BLaER1 (cell line): ENCODE data around the gene DYNLT4.
"Not testable (repeated sequence)": the region's sequence is repeated elsewhere in the genome, so short reads cannot be mapped to it uniquely, and the experiment has no call there.

Experiments used
- H3K27ac ChIP-seq: shearing (Covaris generic); formaldehyde crosslinking; 2 replicates; pipeline ENCODE4 v1.8.1; 2022
- H3K27me3 ChIP-seq: shearing (Covaris generic); formaldehyde crosslinking; 2 replicates; pipeline ENCODE4 v1.8.1; 2022
- H3K36me3 ChIP-seq: shearing (Covaris generic); formaldehyde crosslinking; 2 replicates; pipeline ENCODE4 v1.8.1; 2022
- H3K4me1 ChIP-seq: shearing (Covaris generic); formaldehyde crosslinking; 2 replicates; pipeline ENCODE4 v1.8.1; 2022
- H3K4me2 ChIP-seq: shearing (Covaris generic); formaldehyde crosslinking; 2 replicates; pipeline ENCODE4 v1.8.1; 2022
- H3K4me3 ChIP-seq: shearing (Covaris generic); formaldehyde crosslinking; 2 replicates; pipeline ENCODE4 v1.8.1; 2022
- H3K9ac ChIP-seq: shearing (Covaris generic); formaldehyde crosslinking; 2 replicates; pipeline ENCODE4 v1.8.1; 2022
- H3K9me3 ChIP-seq: shearing (Covaris generic); formaldehyde crosslinking; 2 replicates; pipeline ENCODE4 v1.8.1; 2022
- H4K20me1 ChIP-seq: shearing (Covaris generic); formaldehyde crosslinking; 2 replicates; pipeline ENCODE4 v1.8.1; 2022
- Cebpa-rat ChIP-seq: shearing (Covaris generic); IDR thresholded peaks from 2 replicates; pipeline ENCODE4 v1.8.1; 2022

Gene DYNLT4

DNA sequence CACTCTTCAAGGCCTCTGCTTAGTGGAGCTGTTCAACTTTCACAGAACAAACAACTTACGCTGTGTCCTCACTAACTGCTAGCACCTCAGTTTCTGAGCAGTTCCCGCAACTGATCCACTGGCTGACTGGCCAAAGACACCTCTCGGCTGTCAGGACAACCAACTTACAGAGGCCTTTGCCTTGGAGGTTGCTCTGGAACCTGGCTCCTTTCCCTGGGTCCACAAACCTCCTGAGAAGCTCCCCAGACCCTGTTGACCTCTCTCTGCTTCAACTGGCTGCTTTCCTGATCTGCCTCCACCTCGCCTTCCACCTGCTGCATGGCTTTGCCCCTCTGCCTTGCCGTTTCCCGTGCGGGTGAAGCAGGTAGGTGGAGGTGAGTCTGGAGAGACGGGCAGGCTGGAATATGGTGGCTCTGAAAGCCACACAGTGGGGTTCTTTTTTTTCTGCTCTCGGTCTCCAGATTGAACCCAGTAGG lies 14.1 kb upstream of the DYNLT4 start:
- 0 out of 2 replicates have a peak overlapping the region, but pooled peaks have one; percentile 25 for H3K9ac ChIP-seq
- H3K4me2 ChIP-seq, result peak overlapping the region; percentile 98
- H3K27ac ChIP-seq, result no peak overlapping the region
- H3K4me3 ChIP-seq, result no peak overlapping the region
- H3K36me3 ChIP-seq, result no peaks in the 10 kb centered on the region
- H3K4me1 ChIP-seq, result peaks cover 29% of the 10 kb centered on the region
- no peak for TF ChIP-seq Cebpa-rat
- H4K20me1 ChIP-seq, result no peaks in the 10 kb centered on the region
- H3K9me3 ChIP-seq, result no peaks in the 10 kb centered on the region
- no peaks in the 10 kb centered on the region for H3K27me3 ChIP-seq

DNA sequence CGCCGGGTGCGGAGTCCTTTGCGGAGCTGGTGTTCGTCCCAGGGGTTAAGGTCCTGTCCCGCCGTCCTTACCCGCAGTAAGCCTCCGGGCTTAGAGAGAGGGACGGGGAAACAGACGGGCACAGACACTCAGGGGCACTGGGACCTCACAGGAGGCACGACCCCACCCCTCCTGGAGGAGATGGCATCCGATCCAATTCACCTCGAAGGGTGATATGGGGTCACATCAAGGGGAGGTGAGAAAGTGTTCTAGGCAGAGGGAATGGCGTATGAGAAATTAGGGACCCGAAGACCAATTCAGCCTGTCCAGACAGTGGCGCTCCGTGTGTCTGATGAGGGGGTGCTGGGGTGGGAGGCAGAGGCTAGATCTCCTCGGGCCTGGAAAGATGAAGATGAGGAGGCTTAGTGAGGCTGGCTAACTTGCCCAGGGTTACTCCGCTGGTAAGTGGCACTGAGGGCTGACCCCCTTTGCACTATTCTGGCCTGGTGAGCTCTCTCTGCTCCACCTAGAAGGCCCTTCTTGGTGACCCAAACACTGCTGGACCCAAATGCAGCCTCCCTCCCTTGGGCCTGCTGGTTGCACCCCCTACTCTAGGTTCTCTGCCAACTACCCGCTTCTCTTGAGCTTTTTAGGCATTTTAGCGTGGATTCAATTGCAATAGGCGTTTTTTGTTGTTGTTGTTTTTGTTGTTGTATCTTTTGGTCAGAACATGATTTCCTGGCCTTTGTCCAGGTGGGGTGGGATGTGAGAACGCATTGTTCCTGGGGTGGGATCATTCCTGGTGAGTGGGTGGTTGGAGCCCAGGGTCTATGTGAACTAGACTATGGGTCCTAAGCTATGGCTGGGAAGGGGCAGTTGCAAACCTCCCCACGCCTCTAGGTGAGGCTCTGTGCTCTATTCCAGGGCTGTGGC lies 13.4 kb upstream of the DYNLT4 start:
- Histone ChIP-seq H3K9ac (peak overlapping the region; percentile 97), H3K4me2 (peak overlapping the region; percentile 98), H3K36me3 (no peaks in the 10 kb centered on the region), H3K27me3 (no peaks in the 10 kb centered on the region), H3K4me1 (peaks cover 29% of the 10 kb centered on the region), H3K9me3 (no peaks in the 10 kb centered on the region), H3K4me3 (peak overlapping the region; percentile 66), H3K27ac (peak overlapping the region; percentile 99), H4K20me1 (no peaks in the 10 kb centered on the region)
- TF ChIP-seq Cebpa-rat, result no peak

- Histone ChIP-seq H3K4me3 (peak overlapping the region; percentile 66), H3K4me1 (peaks cover 33% of the 10 kb centered on the region), H4K20me1 (no peaks in the 10 kb centered on the region), H3K27me3 (no peaks in the 10 kb centered on the region), H3K4me2 (peak overlapping the region; percentile 98), H3K36me3 (no peaks in the 10 kb centered on the region), H3K27ac (peak overlapping the region; percentile 99), H3K9ac (peak overlapping the region; percentile 97), H3K9me3 (no peaks in the 10 kb centered on the region)
- TF ChIP-seq Cebpa-rat, result no peak
These were observed 12.6 kb upstream of the DYNLT4 start for GRCh38 chr1:44819608-44820327.

DNA sequence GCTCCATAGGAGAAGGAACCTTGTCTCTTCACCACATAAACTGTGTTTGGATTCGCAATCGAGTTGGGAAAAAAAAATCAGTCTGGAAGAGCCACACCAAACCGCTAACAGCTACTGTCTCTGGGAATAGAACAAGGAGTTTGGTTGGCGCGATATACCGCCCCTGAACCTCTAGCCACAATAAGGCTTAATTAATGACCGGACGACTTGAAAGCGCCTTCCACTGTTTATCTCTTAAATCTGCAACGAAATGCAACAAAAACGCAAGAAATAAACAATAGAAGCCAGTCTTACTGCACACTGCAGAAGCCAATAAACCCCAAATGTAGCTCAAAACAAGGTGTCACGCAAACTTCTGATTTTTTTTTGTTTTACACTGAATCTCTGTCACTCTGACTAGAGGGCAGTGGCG lies 12.1 kb upstream of the DYNLT4 start:
- peak overlapping the region; percentile 99 for H3K27ac ChIP-seq

GRCh38 chr1:44817771-44818495 lies 10.8 kb upstream of the DYNLT4 start:
- Histone ChIP-seq H3K27me3 (no peaks in the 10 kb centered on the region), H3K9ac (0 out of 2 replicates have a peak overlapping the region, but pooled peaks have one; percentile 97), H3K27ac (peak overlapping the region; percentile 99; the same call in 1 of the 2 replicates), H3K9me3 (no peaks in the 10 kb centered on the region), H3K4me3 (0 out of 2 replicates have a peak overlapping the region, but pooled peaks have one; percentile 66), H4K20me1 (no peaks in the 10 kb centered on the region), H3K36me3 (no peaks in the 10 kb centered on the region), H3K4me2 (peak overlapping the region; percentile 98), H3K4me1 (peaks cover 49% of the 10 kb centered on the region)
- TF ChIP-seq Cebpa-rat, result no peak

More for the DNA sequence above, 12.1 kb upstream of the DYNLT4 start:
- Histone ChIP-seq H3K4me1 (peaks cover 38% of the 10 kb centered on the region), H3K9ac (peak overlapping the region; percentile 97), H3K27me3 (no peaks in the 10 kb centered on the region), H4K20me1 (no peaks in the 10 kb centered on the region), H3K4me2 (peak overlapping the region; percentile 98), H3K36me3 (no peaks in the 10 kb centered on the region), H3K4me3 (peak overlapping the region; percentile 66), H3K9me3 (no peaks in the 10 kb centered on the region)
- no peak for TF ChIP-seq Cebpa-rat

DNA sequence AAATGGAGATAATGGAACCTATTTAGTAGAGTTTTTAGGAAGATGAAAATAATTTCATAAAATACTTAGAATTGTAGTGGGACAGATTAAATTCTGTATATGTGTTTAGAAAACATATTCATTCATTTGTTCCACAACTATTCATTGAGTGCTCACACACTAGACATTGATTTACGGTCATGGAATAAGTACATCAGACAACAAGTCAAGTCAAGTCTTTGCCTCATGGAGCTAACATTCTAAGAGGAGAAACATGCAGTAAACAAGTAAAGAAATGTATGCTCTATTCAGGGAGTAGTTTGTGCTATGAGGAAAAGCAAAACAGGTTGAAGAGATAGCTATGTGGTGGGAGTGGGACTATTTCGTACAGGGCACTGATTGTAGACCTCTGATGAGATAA lies 10.2 kb upstream of the DYNLT4 start:
- peaks cover 54% of the 10 kb centered on the region for H3K4me1 ChIP-seq
- no peaks in the 10 kb centered on the region for H3K27me3 ChIP-seq
- H3K4me2 ChIP-seq, result no peak overlapping the region
- H3K36me3 ChIP-seq, result no peaks in the 10 kb centered on the region
- H3K9me3 ChIP-seq, result no peaks in the 10 kb centered on the region
- TF ChIP-seq Cebpa-rat, result no peak
- H3K27ac ChIP-seq, result no peak overlapping the region
- no peaks in the 10 kb centered on the region for H4K20me1 ChIP-seq
- H3K9ac ChIP-seq, result no peak overlapping the region
- no peak overlapping the region for H3K4me3 ChIP-seq

GRCh38 chr1:44815926-44816325 lies 8.8 kb upstream of the DYNLT4 start:
- not testable (repeated sequence) for H3K27me3 ChIP-seq, H3K36me3 ChIP-seq, H4K20me1 ChIP-seq, H3K27ac ChIP-seq, H3K9me3 ChIP-seq, H3K4me2 ChIP-seq, H3K9ac ChIP-seq, H3K4me3 ChIP-seq
- peaks cover 63% of the 10 kb centered on the region for H3K4me1 ChIP-seq

GRCh38 chr1:44812822-44813543 lies 5.8 kb upstream of the DYNLT4 start:
- H3K4me2 ChIP-seq, result peak overlapping the region; percentile 77
- no peaks in the 10 kb centered on the region for H3K36me3 ChIP-seq
- H3K27me3 ChIP-seq, result no peaks in the 10 kb centered on the region
- H3K9me3 ChIP-seq, result no peaks in the 10 kb centered on the region
- no peaks in the 10 kb centered on the region for H4K20me1 ChIP-seq
- H3K27ac ChIP-seq, result peak overlapping the region; percentile 83
- TF ChIP-seq Cebpa-rat, result no peak
- H3K9ac ChIP-seq, result peak overlapping the region; percentile 74; the same call in 1 of the 2 replicates
- peaks cover 71% of the 10 kb centered on the region for H3K4me1 ChIP-seq
- H3K4me3 ChIP-seq, result peak overlapping the region; percentile 60

DNA sequence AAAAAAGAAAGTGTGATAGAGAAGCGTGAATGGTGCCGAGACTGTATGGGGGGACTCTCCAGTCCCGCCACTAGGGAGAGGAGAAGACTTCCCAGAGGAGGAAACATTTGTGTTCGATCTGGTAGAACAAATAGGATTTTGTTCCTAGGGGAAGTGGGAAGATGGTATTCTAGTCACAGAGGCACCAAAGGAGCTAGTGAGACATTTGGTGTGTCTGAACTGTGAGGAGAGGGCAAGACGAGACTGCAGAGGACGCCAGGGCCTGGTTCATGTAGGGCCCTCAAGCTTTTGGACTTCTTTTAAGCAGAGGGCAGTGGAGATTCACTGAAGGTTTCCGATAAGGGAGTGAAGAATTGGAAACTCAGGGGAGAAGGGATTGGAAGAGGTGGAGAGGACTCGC lies 4.1 kb upstream of the DYNLT4 start:
- Histone ChIP-seq H4K20me1 (no peaks in the 10 kb centered on the region), H3K4me1 (peaks cover 85% of the 10 kb centered on the region), H3K4me3 (no peak overlapping the region), H3K9me3 (no peaks in the 10 kb centered on the region), H3K27ac (peak overlapping the region; percentile 98), H3K36me3 (peaks cover 8% of the 10 kb centered on the region), H3K4me2 (peak overlapping the region; percentile 79), H3K9ac (no peak overlapping the region; the same call in none of the 2 replicates), H3K27me3 (no peaks in the 10 kb centered on the region)
- TF ChIP-seq Cebpa-rat, result no peak

- not testable (repeated sequence) for H3K27me3 ChIP-seq, H3K9me3 ChIP-seq, H4K20me1 ChIP-seq, H3K4me3 ChIP-seq
- peak overlapping the region; percentile 98 for H3K27ac ChIP-seq
- H3K9ac ChIP-seq, result peak overlapping the region; percentile 56; the same call in 1 of the 2 replicates
- H3K4me2 ChIP-seq, result peak overlapping the region; percentile 79
- peaks cover 13% of the 10 kb centered on the region for H3K36me3 ChIP-seq
- peaks cover 90% of the 10 kb centered on the region for H3K4me1 ChIP-seq
These were observed 3.6 kb upstream of the DYNLT4 start for GRCh38 chr1:44810762-44811105.
